ENCODE measurements around the gene SPRING1.
"Not testable (repeated sequence)": the region's sequence is repeated elsewhere in the genome, so short reads cannot be mapped to it uniquely, and the experiment has no call there.

SPRING1 gene, protein sequence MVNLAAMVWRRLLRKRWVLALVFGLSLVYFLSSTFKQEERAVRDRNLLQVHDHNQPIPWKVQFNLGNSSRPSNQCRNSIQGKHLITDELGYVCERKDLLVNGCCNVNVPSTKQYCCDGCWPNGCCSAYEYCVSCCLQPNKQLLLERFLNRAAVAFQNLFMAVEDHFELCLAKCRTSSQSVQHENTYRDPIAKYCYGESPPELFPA

DNA sequence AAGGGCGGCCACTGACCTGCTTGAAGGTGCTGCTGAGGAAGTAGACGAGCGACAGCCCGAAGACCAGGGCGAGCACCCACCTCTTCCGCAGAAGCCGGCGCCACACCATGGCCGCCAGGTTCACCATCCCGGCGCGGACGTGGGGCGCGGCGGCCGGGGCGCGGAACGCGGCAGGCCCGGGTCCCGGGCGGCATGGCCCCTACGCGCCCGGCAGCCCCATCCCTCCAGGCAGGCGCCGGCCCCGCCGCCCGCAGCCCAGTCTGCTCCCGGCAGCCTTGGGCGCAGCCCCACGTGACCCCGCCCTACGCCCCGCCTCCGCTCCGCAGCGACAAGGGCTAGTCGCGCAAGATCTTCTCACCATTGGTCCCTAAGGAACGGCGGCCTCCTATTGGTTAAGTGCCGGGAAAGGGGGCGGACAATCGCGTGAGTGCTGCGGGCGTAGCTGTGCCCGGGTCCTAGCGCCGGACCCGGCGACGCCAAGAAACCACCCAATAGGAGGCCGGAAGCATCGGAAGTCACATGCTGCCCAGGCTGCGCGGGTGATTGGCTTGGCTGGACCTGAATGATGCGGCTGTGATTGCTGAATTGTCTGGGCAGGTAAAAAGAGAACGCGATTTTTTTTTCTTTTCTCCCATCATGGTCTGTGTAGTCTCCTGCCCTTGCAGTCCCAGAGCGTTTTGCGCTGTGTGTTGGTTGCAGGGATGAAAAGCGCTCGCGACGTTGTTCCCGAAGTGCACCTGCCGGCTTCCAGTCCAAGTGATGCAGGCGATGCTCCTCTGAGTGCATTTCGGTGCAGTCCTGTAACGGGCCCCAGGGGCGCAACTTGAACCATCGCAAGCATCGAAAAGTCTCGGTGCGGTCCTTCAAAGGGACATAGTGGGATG is at the start of gene SPRING1, which contains the start of gene RNFT2:
TSS of gene SPRING1 (minus strand) at position 296 of the 884 bp plus-strand sequence. CDS start at position 127, 169 bp downstream.
TSS of gene RNFT2 (plus strand) at position 542 of the 884 bp plus-strand sequence. CDS start 2,183 bp downstream, outside the sequence.
- peak; percentile 97 for DNase-seq

GRCh38 chr12:116784238-116784612 is 46.4 kb upstream of the SPRING1 start:
- no peak for DNase-seq

GRCh38 chr12:116783525-116784237 is 45.8 kb upstream of the SPRING1 start:
- no peak for DNase-seq

DNA sequence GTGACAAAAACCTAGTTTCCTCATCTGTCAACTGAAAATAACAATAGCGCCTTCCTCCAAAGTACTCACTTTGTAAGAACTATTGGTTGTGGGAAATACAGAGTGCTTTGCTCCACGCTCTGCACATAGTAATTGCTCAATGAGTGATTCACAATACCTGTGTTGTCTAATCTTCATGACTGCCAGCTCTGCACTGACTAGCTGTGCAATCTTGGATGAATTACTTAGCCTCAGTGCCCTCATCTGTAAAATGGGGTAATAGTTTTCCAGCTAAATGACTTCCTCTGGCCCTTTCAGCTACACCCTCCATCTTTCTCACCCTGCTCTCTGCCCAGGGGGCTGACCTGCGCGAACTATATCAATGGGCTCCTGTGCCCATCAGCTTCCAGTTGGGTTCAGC is 43.1 kb upstream of the SPRING1 start:
- DNase-seq, result no peak

GRCh38 chr12:116779597-116779996 is 41.7 kb upstream of the SPRING1 start:
- DNase-seq, result no peak

- DNase-seq, result no peak
Measured at GRCh38 chr12:116777245-116777644, 39.4 kb upstream of the SPRING1 start.

GRCh38 chr12:116774020-116774419 is 36.2 kb upstream of the SPRING1 start:
- no peak for DNase-seq

- no peak for DNase-seq
Measured at GRCh38 chr12:116773276-116773731, 35.4 kb upstream of the SPRING1 start.

DNA sequence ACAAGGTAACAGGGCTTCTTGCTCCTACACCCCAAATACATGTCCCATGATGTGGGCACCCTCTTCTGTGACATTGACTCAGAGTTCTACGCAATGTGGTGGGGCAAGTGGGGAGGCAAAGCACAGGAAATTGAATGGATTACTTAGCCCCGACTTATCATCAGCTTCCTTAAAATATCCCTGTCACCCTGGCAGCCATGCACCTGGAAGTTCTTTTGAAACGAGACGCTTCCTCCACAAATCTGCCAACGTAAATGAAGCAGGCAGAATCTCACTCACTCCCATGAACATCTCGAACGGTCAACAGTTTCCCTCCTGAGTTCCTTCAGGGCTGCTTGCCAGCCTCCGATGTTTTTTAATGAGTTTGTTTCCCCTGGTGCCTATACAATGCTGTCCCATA is 33.8 kb upstream of the SPRING1 start:
- no peak for DNase-seq

- no peak for DNase-seq
Measured at GRCh38 chr12:116766746-116767145, 28.9 kb upstream of the SPRING1 start.

GRCh38 chr12:116766285-116766684 is 28.4 kb upstream of the SPRING1 start:
- no peak for DNase-seq

DNA sequence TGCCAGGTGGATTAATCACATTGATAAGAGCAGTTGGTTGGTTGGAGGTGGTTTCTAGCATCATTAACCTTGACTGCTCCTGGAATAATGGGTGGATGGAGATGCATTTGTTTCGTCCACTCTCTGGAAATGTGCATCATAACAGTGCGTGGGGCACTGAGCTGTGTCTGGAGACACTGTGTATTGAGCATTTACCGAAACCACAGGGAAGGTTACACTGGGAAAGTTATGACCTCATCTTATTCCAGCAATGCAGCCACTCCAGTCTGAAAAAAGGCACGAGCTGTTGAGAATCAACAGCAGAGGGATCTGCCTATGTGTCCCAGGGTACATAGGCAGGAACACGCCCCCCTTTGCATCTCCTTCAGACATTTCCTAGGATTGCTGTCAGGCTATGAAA is 27.4 kb upstream of the SPRING1 start:
- DNase-seq, result no peak

- no peak for DNase-seq
Measured at GRCh38 chr12:116761499-116761898, 23.6 kb upstream of the SPRING1 start.

- DNase-seq, result no peak
Measured at GRCh38 chr12:116760622-116761020, 22.8 kb upstream of the SPRING1 start.

DNA sequence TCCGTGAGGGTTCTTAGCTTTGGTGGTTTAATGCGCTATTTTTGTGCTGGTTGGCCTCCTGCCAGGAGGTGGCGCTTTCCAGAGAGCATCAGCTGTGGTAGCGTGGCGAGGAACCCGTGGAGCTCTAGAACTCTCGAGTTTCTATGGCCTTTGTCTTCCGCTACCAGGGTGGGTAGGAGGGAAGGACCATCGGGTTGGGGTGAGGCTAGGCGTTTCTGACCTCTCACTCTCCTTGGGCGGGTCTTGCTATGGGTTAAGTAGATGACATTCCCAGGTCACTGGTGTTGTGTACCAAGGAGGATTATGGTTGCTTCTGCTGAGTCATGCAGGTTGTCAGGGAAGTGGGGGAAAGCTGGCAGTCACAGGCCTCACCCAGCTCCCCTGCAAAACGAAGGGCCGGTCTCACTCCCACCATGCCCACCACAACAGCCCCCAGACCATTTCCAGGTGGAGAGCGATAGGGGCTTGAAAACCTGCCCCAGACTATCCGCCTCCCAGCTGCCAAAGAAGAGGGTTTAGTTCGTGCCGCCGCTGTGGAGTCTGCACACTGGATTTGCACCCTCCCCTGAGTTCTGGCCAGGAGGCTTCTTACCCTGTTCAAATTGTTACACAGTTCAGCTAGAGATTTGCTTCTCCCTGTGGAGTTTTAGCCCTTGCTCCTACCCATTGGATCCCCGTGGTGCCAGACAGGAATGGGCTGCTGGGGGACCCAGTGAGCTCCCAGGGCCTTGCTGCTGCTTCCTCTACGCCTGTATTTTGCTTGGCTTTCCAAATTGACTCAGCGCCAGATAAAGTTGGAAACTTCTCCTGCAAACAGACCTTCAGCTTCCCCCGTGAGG is 22.1 kb upstream of the SPRING1 start:
- no peak for DNase-seq

DNA sequence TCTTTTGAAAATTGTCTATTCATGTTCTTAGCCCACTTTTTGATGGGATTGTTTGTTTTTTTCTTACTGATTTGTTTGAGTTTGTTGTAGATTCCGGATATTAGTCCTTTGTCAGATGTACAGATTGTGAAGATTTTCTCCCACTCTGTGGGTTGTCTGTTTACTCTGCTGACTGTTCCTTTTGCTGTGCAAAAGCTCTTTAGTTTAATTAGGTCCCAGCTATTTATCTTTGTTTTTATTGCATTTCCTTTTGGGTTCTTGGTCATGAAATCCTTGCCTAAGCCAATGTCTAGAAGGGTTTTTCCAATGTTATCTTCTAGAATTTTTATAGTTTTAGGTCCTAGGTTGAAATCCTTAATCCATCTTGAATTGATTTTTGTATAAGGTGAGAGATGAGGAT is 16.9 kb upstream of the SPRING1 start:
- not testable (repeated sequence) for DNase-seq

- not testable (repeated sequence) for DNase-seq
Measured at GRCh38 chr12:116754097-116754496, 16.2 kb upstream of the SPRING1 start.

GRCh38 chr12:116750298-116750697 is 12.4 kb upstream of the SPRING1 start:
- no peak for DNase-seq

- DNase-seq, result no peak
Measured at GRCh38 chr12:116749884-116750283, 12.0 kb upstream of the SPRING1 start.

DNA sequence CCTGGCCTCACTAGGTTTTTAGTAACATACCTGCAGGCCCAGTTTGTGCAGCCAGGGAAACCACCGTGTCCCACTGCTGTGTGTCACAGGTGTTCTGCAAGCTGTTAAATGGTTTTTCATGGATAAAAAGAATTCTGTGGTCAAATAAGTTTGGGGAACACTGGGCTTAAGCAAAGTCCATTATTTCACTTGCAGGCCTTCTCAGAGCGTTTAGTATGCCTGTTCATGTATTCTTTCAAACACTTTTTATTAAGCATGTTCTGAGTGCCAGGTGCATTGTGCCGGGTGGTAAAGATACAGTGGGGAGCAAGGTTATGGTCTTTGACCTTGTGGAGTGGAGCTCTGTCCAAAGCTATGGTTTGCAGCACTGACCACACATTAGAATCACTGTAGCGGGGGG is 7.7 kb upstream of the SPRING1 start:
- no peak for DNase-seq

- no peak for DNase-seq
Measured at GRCh38 chr12:116744766-116745165, 6.9 kb upstream of the SPRING1 start.

DNA sequence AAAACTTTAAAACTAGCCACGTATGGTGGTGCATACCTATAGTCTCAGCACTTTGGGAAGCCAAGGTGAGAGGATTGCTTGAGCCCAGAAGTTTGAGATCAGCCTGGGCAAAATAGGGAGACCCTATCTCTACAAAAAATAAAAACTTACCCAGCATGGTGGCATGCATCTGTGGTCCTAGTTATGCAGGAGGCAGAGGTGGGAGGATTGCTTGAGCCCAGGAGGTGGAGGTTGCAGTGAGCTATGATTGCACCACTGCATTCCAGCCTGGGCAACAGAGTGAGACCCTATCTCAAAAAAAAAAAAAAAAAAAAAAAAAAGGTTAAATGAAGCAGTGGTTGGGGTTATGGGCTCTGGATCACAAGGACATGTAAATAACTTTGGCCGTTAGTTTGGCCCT is 4.9 kb upstream of the SPRING1 start:
- not testable (repeated sequence) for DNase-seq
